GM12878 (cell line): ENCODE measurements around the gene CRAMP1. TPM values are rescaled to one million over a fixed set of nuclear protein-coding genes. Genes with fewer than 3 reads are reported as not detected.

Experiments used
- ATAC-seq: fragments of 200-7000 bp; cut with Tn5 transposase; 3 replicates; pipeline ENCODE4 v1.9.1; 2020; ENCODE audit warnings: mild to moderate bottlenecking, moderate library complexity
- BruUV-seq: library from RNA; stranded (reverse); fragments of 400-500 nt; replicated peaks from 2 replicates; lab custom pipeline; 2021; lab: Mats Ljungman, UMichigan
- CTCF ChIA-PET: fragments of 300-600 bp; sonication (Branson Sonifier 250); formaldehyde crosslinking; extraction: SDS; loops from one replicate; lab custom pipeline; 2021; ENCODE audit warnings: inconsistent platforms; lab: Yijun Ruan, JAX
- POLR2A ChIA-PET: fragments of 350-600 bp; formaldehyde crosslinking; extraction: SDS; loops from one replicate; lab custom pipeline; 2021; ENCODE audit warnings: inconsistent platforms; lab: Charles Lee
- RAD21 ChIA-PET: fragments of 300-600 bp; sonication (Branson Sonifier 250); formaldehyde crosslinking; loops from one replicate; lab custom pipeline; 2023; ENCODE audit warnings: antibody characterized with exemption; ENCODE audit not compliant: unreplicated experiment; lab: Charles Lee
- SMC1A ChIA-PET: fragments of 300-600 bp; sonication (Branson Sonifier 250); formaldehyde crosslinking; loops from one replicate; lab custom pipeline; 2023; ENCODE audit not compliant: unreplicated experiment, uncharacterized antibody; lab: Charles Lee
- DNase-seq: peaks from one replicate; pipeline ENCODE4 v3.0.0-alpha.2; 2011; ENCODE audit warnings: low read depth, low spot score
- FAIRE-seq: peaks from 3 replicates; lab custom pipeline; 2011; peaks lifted over from hg19 to GRCh38; lab: Jason Lieb, UNC
- H2AFZ ChIP-seq: 2 replicates; pipeline ENCODE4 v1.6.0; 2011; ENCODE audit warnings: low read depth, low read length, control low read depth; ENCODE audit not compliant: control insufficient read depth
- H3K27ac ChIP-seq: 2 replicates; pipeline ENCODE4 v1.5.1; 2011; ENCODE audit warnings: control low read depth; ENCODE audit not compliant: control insufficient read depth, insufficient read depth
- H3K27me3 ChIP-seq, 2 experiments: replicated peaks in 1 of 2; 2 replicates each; pipeline versions ENCODE4 v1.6.0 to v1.6.1; 2011; ENCODE audit warnings: low read length in 1 of 2; ENCODE audit not compliant: control insufficient read depth in 2 of 2, insufficient read depth in 2 of 2
- H3K36me3 ChIP-seq, 2 experiments: 2 replicates each; pipeline ENCODE4 v1.5.1; 2011; ENCODE audit warnings: low read length in 1 of 2; ENCODE audit not compliant: control insufficient read depth in 2 of 2, insufficient read depth in 2 of 2
- H3K4me1 ChIP-seq: 2 replicates; pipeline ENCODE4 v1.6.1; 2011; ENCODE audit warnings: mild to moderate bottlenecking, low read length, moderate library complexity, mixed read lengths; ENCODE audit not compliant: control insufficient read depth, insufficient read depth
- H3K4me2 ChIP-seq: 2 replicates; pipeline ENCODE4 v1.6.0; 2011; ENCODE audit warnings: control low read depth; ENCODE audit not compliant: control insufficient read depth, insufficient read depth
- H3K4me3 ChIP-seq: fragments of 200-600 bp; sonication (generic); 2 replicates; pipeline ENCODE4 v1.5.1; 2016
- H3K79me2 ChIP-seq: 2 replicates; pipeline ENCODE4 v1.6.0; 2011; ENCODE audit warnings: low read length; ENCODE audit not compliant: control insufficient read depth, insufficient read depth
- H3K9ac ChIP-seq: 2 replicates; pipeline ENCODE4 v1.8.0; 2011; ENCODE audit warnings: low read length, control low read depth, mixed read lengths; ENCODE audit not compliant: control insufficient read depth, insufficient read depth
- H3K9me3 ChIP-seq: replicated peaks from 3 replicates; pipeline ENCODE4 v1.5.1; 2011; ENCODE audit warnings: mild to moderate bottlenecking, low read length; ENCODE audit not compliant: control insufficient read depth, insufficient read depth
- H4K20me1 ChIP-seq: 2 replicates; pipeline ENCODE4 v1.6.0; 2011; ENCODE audit not compliant: control insufficient read depth, insufficient read depth
- BCLAF1 ChIP-seq: fragments of 450-650 bp; IDR thresholded peaks from 2 replicates; pipeline ENCODE4 v1.6.1; 2017; ENCODE audit warnings: antibody characterized with exemption, mild to moderate bottlenecking, moderate library complexity
- CREB1 ChIP-seq: IDR thresholded peaks from 2 replicates; pipeline ENCODE4 v1.6.1; 2012; ENCODE audit warnings: low read depth, mild to moderate bottlenecking, inconsistent platforms
- CREM ChIP-seq: IDR thresholded peaks from 2 replicates; pipeline ENCODE4 v1.6.1; 2014; ENCODE audit warnings: antibody characterized with exemption, low read depth
- GATAD2B ChIP-seq: fragments of 450-650 bp; conservative IDR thresholded peaks from 2 replicates; pipeline ENCODE4 v1.6.1; 2017; ENCODE audit warnings: low read depth, mild to moderate bottlenecking, moderate library complexity
- MLLT1 ChIP-seq: fragments of 450-650 bp; IDR thresholded peaks from 2 replicates; pipeline ENCODE4 v1.6.1; 2016; ENCODE audit warnings: mild to moderate bottlenecking
- MXI1 ChIP-seq: fragments of 150-350 bp; IDR thresholded peaks from 2 replicates; pipeline ENCODE4 v1.6.1; 2011; ENCODE audit warnings: low read depth, mild to moderate bottlenecking, inconsistent platforms, low read length, improper control_type of control experiment
- RUNX3 ChIP-seq: IDR thresholded peaks from 2 replicates; pipeline ENCODE4 v1.6.1; 2012; ENCODE audit warnings: low read length, inconsistent platforms
- SPI1 ChIP-seq: IDR thresholded peaks from 2 replicates; pipeline ENCODE4 v1.6.1; 2011; ENCODE audit warnings: low read depth, mild to moderate bottlenecking, low read length, moderate library complexity, borderline replicate concordance; ENCODE audit not compliant: insufficient read depth
- TCF3 ChIP-seq: IDR thresholded peaks from 2 replicates; pipeline ENCODE4 v1.6.1; 2012; ENCODE audit warnings: low read depth, mild to moderate bottlenecking, low read length, borderline replicate concordance; ENCODE audit not compliant: insufficient read depth
- WGBS: methylation state at CpG from one replicate; pipeline ENCODE4 v1.1.6; 2016; ENCODE audit warnings: low lambda C conversion rate; ENCODE audit not compliant: insufficient replicate concordance, insufficient coverage; ENCODE audit errors: missing lambda C conversion rate; 5-methylcytosine and 5-hydroxymethylcytosine counted together
- in situ Hi-C: fragments of 300-500 bp; cut with MboI; formaldehyde crosslinking; loops from 9 replicates; pipeline ENCODE4 v1.14.3; 2018; ENCODE audit warnings: mixed read lengths
- intact Hi-C: fragments of 100-400 bp; cut with micrococcal nuclease; formaldehyde crosslinking; loops from one replicate; pipeline ENCODE4 v1.14.2; 2022; ENCODE audit not compliant: unreplicated experiment
- polyA plus RNA-seq, 11 experiments: library from polyadenylated mRNA; depleted of rRNA in 4 of 11; unstranded in 6 of 11; stranded (reverse) in 5 of 11; fragments of >200 nt; fragmentation: Nextera tagmentation in 4 of 11; fragmentation: Illumina TruSeq in 1 of 11; extraction: Ambion mirVana in 4 of 11; extraction: Trizol in 1 of 11; gene quantifications; 1 replicate in 1 of 11; 2 replicates in 10 of 11; pipeline versions ENCODE4 v1.2.1 to v1.2.3, GENCODE V29; 2011 to 2016; ENCODE audit warnings: inconsistent platforms in 2 of 11, missing spikeins in 2 of 11, low read depth in 1 of 11
- total RNA-seq, 4 experiments: library from RNA; depleted of rRNA in 3 of 4; stranded (reverse); fragments of >200 nt in 3 of 4; fragmentation: Illumina TruSeq in 1 of 4; extraction: Trizol in 1 of 4; gene quantifications; 2 replicates each; pipeline versions ENCODE4 v1.2.1 to v1.2.3, GENCODE V29; 2013 to 2021
- TF ChIP-seq, protein P1 (sequence below): IDR thresholded peaks from 2 replicates; pipeline ENCODE4 v1.6.1; 2012; ENCODE audit warnings: low read length, inconsistent platforms

CRAMP1 gene
- total and polyA plus RNA-seq, 10 of the 15 experiments (the other 5 are each of a cell fraction or from before 2014, with no cell fraction given): 0.37 to 9.8 (median 3.9) TPM

- TF ChIP-seq, protein P1, sequence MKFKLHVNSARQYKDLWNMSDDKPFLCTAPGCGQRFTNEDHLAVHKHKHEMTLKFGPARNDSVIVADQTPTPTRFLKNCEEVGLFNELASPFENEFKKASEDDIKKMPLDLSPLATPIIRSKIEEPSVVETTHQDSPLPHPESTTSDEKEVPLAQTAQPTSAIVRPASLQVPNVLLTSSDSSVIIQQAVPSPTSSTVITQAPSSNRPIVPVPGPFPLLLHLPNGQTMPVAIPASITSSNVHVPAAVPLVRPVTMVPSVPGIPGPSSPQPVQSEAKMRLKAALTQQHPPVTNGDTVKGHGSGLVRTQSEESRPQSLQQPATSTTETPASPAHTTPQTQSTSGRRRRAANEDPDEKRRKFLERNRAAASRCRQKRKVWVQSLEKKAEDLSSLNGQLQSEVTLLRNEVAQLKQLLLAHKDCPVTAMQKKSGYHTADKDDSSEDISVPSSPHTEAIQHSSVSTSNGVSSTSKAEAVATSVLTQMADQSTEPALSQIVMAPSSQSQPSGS: no peak; the same call in 1 of the 2 replicates
- TF ChIP-seq MXI1 (no peak), CREM (peak; percentile 73), BCLAF1 (no peak), CREB1 (peak; percentile 66)
- TF ChIP-seq, all 136 proteins: peak for 10
Measured at GRCh38 chr16:1620391-1620790, 8.2 kb downstream of the CRAMP1 start (continued).

- Histone ChIP-seq H3K36me3 (peaks cover 4 to 5% of the 10 kb centered on the region in 2 experiments; a peak in 2 of 4 replicates), H3K4me3 (no peak overlapping the region; the same call in 1 of the 2 replicates), H3K79me2 (no peaks in the 10 kb centered on the region), H3K9ac (no peak overlapping the region; the same call in none of the 2 replicates), H3K4me1 (peaks cover 29% of the 10 kb centered on the region), H3K9me3 (no peaks in the 10 kb centered on the region), H3K27me3 (no peaks in the 10 kb centered on the region), H3K4me2 (peak overlapping the region; percentile 82), H3K27ac (peak overlapping the region; percentile 45), H4K20me1 (no peaks in the 10 kb centered on the region; the same call in none of the 2 replicates), H2AFZ (no peak overlapping the region)
- ATAC-seq (peak; percentile 82), DNase-seq (no peak), FAIRE-seq (peak; percentile 95)
- ChIA-PET SMC1A (no interaction called here), RAD21 (no interaction called here), POLR2A (interaction anchor here (1.0 kb wide), 1 partner anchor 84 kb away, joined by 3 read pairs; the partner anchor contains the start of gene MAPK8IP3), CTCF (no interaction called here)
- intact Hi-C loops: no loop called here
- BruUV-seq: no TSS peak
- WGBS: 57% methylated on average over 7 of the region's 7 CpGs
- TF ChIP-seq GATAD2B: no peak
- TF ChIP-seq TCF3: 0 out of 2 replicates have a peak, but pooled peaks have one; percentile 30
- TF ChIP-seq MLLT1: no peak
- 0 out of 2 replicates have a peak, but pooled peaks have one; percentile 7 for TF ChIP-seq RUNX3
- peak; percentile 31; the same call in 1 of the 2 replicates for TF ChIP-seq SPI1
- in situ Hi-C loops: no loop called here
Measured at GRCh38 chr16:1621851-1622250, 9.7 kb downstream of the CRAMP1 start.
